ENCODE results near the gene HAT1.
"Not testable (repeated sequence)": the region's sequence is repeated elsewhere in the genome, so short reads cannot be mapped to it uniquely, and the experiment has no call there.

HAT1 gene

GRCh38 chr2:171894612-171894947 is 27.7 kb upstream of the HAT1 start:
- H3K9ac ChIP-seq (ENCODE audit: low read depth, low read length, poor library complexity, severe bottlenecking) = peak overlapping the region; percentile 80
- H3K36me3 ChIP-seq (ENCODE audit: insufficient read depth, low read length) = no peaks in the 10 kb centered on the region
- H2AFZ ChIP-seq (ENCODE audit: low read length) = peak overlapping the region; percentile 99
- H3K9me2 ChIP-seq (replicated peaks; ENCODE audit: low read depth, low read length) = no peaks in the 10 kb centered on the region
- no peaks in the 10 kb centered on the region for H3K9me3 ChIP-seq (ENCODE audit: insufficient read depth, low read depth, low read length)
- peaks cover 28% of the 10 kb centered on the region for H3K4me1 ChIP-seq (ENCODE audit: insufficient read depth, low read length, poor library complexity, severe bottlenecking)
- H3K4me2 ChIP-seq (ENCODE audit: low read depth, low read length, poor library complexity, severe bottlenecking) = peak overlapping the region; percentile 92
- no peak for TF ChIP-seq EZH2phosphoT487 (IDR thresholded peaks at IDR 0.05; ENCODE audit: borderline replicate concordance)
- TF ChIP-seq, protein P1, sequence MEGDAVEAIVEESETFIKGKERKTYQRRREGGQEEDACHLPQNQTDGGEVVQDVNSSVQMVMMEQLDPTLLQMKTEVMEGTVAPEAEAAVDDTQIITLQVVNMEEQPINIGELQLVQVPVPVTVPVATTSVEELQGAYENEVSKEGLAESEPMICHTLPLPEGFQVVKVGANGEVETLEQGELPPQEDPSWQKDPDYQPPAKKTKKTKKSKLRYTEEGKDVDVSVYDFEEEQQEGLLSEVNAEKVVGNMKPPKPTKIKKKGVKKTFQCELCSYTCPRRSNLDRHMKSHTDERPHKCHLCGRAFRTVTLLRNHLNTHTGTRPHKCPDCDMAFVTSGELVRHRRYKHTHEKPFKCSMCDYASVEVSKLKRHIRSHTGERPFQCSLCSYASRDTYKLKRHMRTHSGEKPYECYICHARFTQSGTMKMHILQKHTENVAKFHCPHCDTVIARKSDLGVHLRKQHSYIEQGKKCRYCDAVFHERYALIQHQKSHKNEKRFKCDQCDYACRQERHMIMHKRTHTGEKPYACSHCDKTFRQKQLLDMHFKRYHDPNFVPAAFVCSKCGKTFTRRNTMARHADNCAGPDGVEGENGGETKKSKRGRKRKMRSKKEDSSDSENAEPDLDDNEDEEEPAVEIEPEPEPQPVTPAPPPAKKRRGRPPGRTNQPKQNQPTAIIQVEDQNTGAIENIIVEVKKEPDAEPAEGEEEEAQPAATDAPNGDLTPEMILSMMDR (conservative IDR thresholded peaks at IDR 0.05; ENCODE audit: low read length) = no peak
- H3K4me3 ChIP-seq (ENCODE audit: low read length, poor library complexity, severe bottlenecking) = peak overlapping the region; percentile 96
- peaks cover 18% of the 10 kb centered on the region; the same call in 1 of the 2 replicates for H3K79me2 ChIP-seq (ENCODE audit: insufficient read depth, low read length)
- H3K27me3 ChIP-seq (ENCODE audit: insufficient read depth, low read length, poor library complexity, severe bottlenecking) = no peaks in the 10 kb centered on the region
- H3F3A ChIP-seq (ENCODE audit: low read depth) = no peaks in the 10 kb centered on the region
- H4K20me1 ChIP-seq (ENCODE audit: insufficient read depth, low read length, poor library complexity, severe bottlenecking) = no peaks in the 10 kb centered on the region

GRCh38 chr2:171895786-171896185 is 26.5 kb upstream of the HAT1 start:
- Histone ChIP-seq H3K9me2 (replicated peaks; ENCODE audit: low read depth, low read length) (no peaks in the 10 kb centered on the region), H3K4me2 (ENCODE audit: low read depth, low read length, poor library complexity, severe bottlenecking) (no peak overlapping the region), H4K20me1 (ENCODE audit: insufficient read depth, low read length, poor library complexity, severe bottlenecking) (no peaks in the 10 kb centered on the region), H3K9ac (ENCODE audit: low read depth, low read length, poor library complexity, severe bottlenecking) (no peak overlapping the region), H3K4me1 (ENCODE audit: insufficient read depth, low read length, poor library complexity, severe bottlenecking) (peaks cover 21% of the 10 kb centered on the region), H3K79me2 (ENCODE audit: insufficient read depth, low read length) (peaks cover 12% of the 10 kb centered on the region; the same call in 1 of the 2 replicates), H3K4me3 (ENCODE audit: low read length, poor library complexity, severe bottlenecking) (no peak overlapping the region), H2AFZ (ENCODE audit: low read length) (no peak overlapping the region), H3K27me3 (ENCODE audit: insufficient read depth, low read length, poor library complexity, severe bottlenecking) (no peaks in the 10 kb centered on the region), H3K36me3 (ENCODE audit: insufficient read depth, low read length) (no peaks in the 10 kb centered on the region), H3F3A (ENCODE audit: low read depth) (no peaks in the 10 kb centered on the region), H3K9me3 (ENCODE audit: insufficient read depth, low read depth, low read length) (no peaks in the 10 kb centered on the region)
- TF ChIP-seq, protein P1 (conservative IDR thresholded peaks at IDR 0.05; ENCODE audit: low read length) = no peak
- no peak for TF ChIP-seq EZH2phosphoT487 (IDR thresholded peaks at IDR 0.05; ENCODE audit: borderline replicate concordance)

DNA sequence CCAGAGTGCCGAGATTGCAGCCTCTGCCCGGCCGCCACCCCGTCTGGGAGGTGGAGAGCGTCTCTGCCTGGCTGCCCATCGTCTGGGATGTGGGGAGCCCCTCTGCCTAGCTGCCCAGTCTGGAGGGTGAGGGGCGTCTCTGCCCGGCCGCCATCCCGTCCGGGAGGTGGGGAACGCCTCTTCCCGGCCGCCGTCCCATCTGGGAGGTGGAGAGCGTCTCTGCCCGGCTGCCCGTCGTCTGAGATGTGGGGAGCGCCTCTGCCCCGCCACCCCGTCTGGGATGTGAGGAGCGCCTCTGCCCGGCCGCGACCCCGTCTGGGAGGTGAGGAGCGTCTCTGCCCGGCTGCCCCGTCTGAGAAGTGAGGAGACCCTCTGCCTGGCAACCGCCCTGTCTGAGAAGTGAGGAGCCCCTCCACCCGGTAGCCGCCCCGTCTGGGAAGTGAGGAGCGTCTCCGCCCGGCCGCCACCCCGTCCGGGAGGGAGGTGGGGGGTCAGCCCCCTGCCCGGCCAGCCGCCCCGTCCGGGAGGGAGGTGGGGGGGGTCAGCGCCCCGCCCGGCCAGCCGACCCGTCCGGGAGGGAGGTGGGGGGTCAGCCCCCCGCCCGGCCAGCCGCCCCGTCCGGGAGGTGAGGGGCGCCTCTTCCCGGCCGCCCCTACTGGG is 22.5 kb upstream of the HAT1 start:
- H4K20me1 ChIP-seq (ENCODE audit: insufficient read depth, low read length, poor library complexity, severe bottlenecking) = not testable (repeated sequence)

GRCh38 chr2:171902840-171903420 is 19.3 kb upstream of the HAT1 start:
- Histone ChIP-seq H3K27me3 (ENCODE audit: insufficient read depth, low read length, poor library complexity, severe bottlenecking) (no peaks in the 10 kb centered on the region), H4K20me1 (ENCODE audit: insufficient read depth, low read length, poor library complexity, severe bottlenecking) (no peaks in the 10 kb centered on the region), H3K4me1 (ENCODE audit: insufficient read depth, low read length, poor library complexity, severe bottlenecking) (no peaks in the 10 kb centered on the region), H3K4me3 (ENCODE audit: low read length, poor library complexity, severe bottlenecking) (no peak overlapping the region), H3K36me3 (ENCODE audit: insufficient read depth, low read length) (no peaks in the 10 kb centered on the region), H3K9ac (ENCODE audit: low read depth, low read length, poor library complexity, severe bottlenecking) (no peak overlapping the region), H2AFZ (ENCODE audit: low read length) (no peak overlapping the region), H3F3A (ENCODE audit: low read depth) (no peaks in the 10 kb centered on the region), H3K9me2 (replicated peaks; ENCODE audit: low read depth, low read length) (no peaks in the 10 kb centered on the region), H3K79me2 (ENCODE audit: insufficient read depth, low read length) (no peaks in the 10 kb centered on the region), H3K4me2 (ENCODE audit: low read depth, low read length, poor library complexity, severe bottlenecking) (no peak overlapping the region), H3K9me3 (ENCODE audit: insufficient read depth, low read depth, low read length) (no peaks in the 10 kb centered on the region)
- TF ChIP-seq, protein P1 (conservative IDR thresholded peaks at IDR 0.05; ENCODE audit: low read length) = no peak
- no peak for TF ChIP-seq EZH2phosphoT487 (IDR thresholded peaks at IDR 0.05; ENCODE audit: borderline replicate concordance)

More for the DNA sequence above, 22.5 kb upstream of the HAT1 start:
- not testable (repeated sequence) for H3F3A ChIP-seq (ENCODE audit: low read depth); H3K9me2 ChIP-seq (replicated peaks; ENCODE audit: low read depth, low read length); H3K4me1 ChIP-seq (ENCODE audit: insufficient read depth, low read length, poor library complexity, severe bottlenecking); H3K27me3 ChIP-seq (ENCODE audit: insufficient read depth, low read length, poor library complexity, severe bottlenecking); H3K79me2 ChIP-seq (ENCODE audit: insufficient read depth, low read length); H3K9ac ChIP-seq (ENCODE audit: low read depth, low read length, poor library complexity, severe bottlenecking); H3K4me2 ChIP-seq (ENCODE audit: low read depth, low read length, poor library complexity, severe bottlenecking); H3K36me3 ChIP-seq (ENCODE audit: insufficient read depth, low read length); H3K9me3 ChIP-seq (ENCODE audit: insufficient read depth, low read depth, low read length); H3K4me3 ChIP-seq (ENCODE audit: low read length, poor library complexity, severe bottlenecking); H2AFZ ChIP-seq (ENCODE audit: low read length)

Data from Loucy (cell line).